Measurements from ENCODE around the gene FOXJ2. TPM values are rescaled to one million over a fixed set of nuclear protein-coding genes. Genes with fewer than 3 reads are reported as not detected.
"Not testable (repeated sequence)": the region's sequence is repeated elsewhere in the genome, so short reads cannot be mapped to it uniquely, and the experiment has no call there.

The FOXJ2 gene
- polyA plus RNA-seq, 1 of the 3 experiments (the other 2 are of a cell fraction): 3.4 TPM

DNA sequence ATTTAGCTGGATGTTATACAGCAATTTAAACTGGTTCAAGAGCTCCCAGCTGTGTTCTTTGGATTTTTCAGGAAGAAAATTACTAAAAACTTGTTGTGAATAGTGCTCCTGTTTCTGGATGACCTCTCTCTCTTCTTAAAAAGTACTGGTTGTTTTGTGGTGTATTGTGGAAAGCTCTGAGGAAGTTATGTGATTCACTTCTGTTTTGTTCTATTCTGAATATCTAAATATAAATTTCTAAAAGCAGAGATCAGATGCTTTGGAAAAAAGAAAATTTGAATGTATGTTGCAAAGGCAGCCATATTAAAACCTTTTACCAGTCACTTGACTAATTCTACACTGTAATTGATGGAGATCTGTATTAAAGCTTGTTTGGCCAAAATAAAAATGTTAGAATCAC lies 37.1 kb downstream of the FOXJ2 start:
- Histone ChIP-seq H2AFZ (ENCODE audit: low read depth) (peak overlapping the region; percentile 42; the same call in 1 of the 2 replicates), H3K9ac (no peak overlapping the region), H3K79me2 (ENCODE audit: insufficient read depth) (no peaks in the 10 kb centered on the region), H3K4me3 (ENCODE audit: low read depth in 2 of 2, low read length in 1 of 2) (no peak overlapping the region), H3K27ac (ENCODE audit: low read depth in 2 of 2, low read length in 1 of 2) (no peak overlapping the region), H3K9me2 (no peaks in the 10 kb centered on the region), H3K27me3 (ENCODE audit: insufficient read depth) (no peaks in the 10 kb centered on the region), H3F3A (replicated peaks; ENCODE audit: insufficient read depth) (peaks cover 12% of the 10 kb centered on the region), H3K4me2 (no peak overlapping the region), H3K36me3 (replicated peaks in 1 of 2; ENCODE audit: control insufficient read depth in 1 of 2, insufficient read depth in 2 of 2, low read length in 1 of 2) (no peaks in the 10 kb centered on the region), H4K20me1 (ENCODE audit: insufficient read depth) (no peaks in the 10 kb centered on the region), H3K4me1 (ENCODE audit: control insufficient read depth in 1 of 2, insufficient read depth in 2 of 2, low read depth in 1 of 2, low read length in 1 of 2) (peaks cover 0 to 6% of the 10 kb centered on the region in 2 experiments; a peak in 1 of 4 replicates), H3K9me3 (no peaks in the 10 kb centered on the region)
- CTCF ChIA-PET: interaction anchor here (1.3 to 2.0 kb wide), 3 partner anchors 9 to 24 kb away, joined by 3 to 8 read pairs (median 3); no protein-coding TSS in a partner anchor
- no peak for DNase-seq
- POLR2A ChIA-PET: no interaction called here
- TF ChIP-seq NFIC (IDR thresholded peaks at IDR 0.05; ENCODE audit: borderline replicate concordance) (no peak), MEF2A (IDR thresholded peaks at IDR 0.05; ENCODE audit: borderline replicate concordance, low read depth) (no peak), JUND (IDR thresholded peaks at IDR 0.05) (no peak), RAD21 (IDR thresholded peaks at IDR 0.05; ENCODE audit: low read length) (no peak)
- TF ChIP-seq, protein P1, sequence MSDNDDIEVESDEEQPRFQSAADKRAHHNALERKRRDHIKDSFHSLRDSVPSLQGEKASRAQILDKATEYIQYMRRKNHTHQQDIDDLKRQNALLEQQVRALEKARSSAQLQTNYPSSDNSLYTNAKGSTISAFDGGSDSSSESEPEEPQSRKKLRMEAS (IDR thresholded peaks at IDR 0.05; ENCODE audit: low read depth): no peak
- TF ChIP-seq, protein P2, sequence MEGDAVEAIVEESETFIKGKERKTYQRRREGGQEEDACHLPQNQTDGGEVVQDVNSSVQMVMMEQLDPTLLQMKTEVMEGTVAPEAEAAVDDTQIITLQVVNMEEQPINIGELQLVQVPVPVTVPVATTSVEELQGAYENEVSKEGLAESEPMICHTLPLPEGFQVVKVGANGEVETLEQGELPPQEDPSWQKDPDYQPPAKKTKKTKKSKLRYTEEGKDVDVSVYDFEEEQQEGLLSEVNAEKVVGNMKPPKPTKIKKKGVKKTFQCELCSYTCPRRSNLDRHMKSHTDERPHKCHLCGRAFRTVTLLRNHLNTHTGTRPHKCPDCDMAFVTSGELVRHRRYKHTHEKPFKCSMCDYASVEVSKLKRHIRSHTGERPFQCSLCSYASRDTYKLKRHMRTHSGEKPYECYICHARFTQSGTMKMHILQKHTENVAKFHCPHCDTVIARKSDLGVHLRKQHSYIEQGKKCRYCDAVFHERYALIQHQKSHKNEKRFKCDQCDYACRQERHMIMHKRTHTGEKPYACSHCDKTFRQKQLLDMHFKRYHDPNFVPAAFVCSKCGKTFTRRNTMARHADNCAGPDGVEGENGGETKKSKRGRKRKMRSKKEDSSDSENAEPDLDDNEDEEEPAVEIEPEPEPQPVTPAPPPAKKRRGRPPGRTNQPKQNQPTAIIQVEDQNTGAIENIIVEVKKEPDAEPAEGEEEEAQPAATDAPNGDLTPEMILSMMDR (IDR thresholded peaks at IDR 0.05): no peak
- TF ChIP-seq, protein P3, sequence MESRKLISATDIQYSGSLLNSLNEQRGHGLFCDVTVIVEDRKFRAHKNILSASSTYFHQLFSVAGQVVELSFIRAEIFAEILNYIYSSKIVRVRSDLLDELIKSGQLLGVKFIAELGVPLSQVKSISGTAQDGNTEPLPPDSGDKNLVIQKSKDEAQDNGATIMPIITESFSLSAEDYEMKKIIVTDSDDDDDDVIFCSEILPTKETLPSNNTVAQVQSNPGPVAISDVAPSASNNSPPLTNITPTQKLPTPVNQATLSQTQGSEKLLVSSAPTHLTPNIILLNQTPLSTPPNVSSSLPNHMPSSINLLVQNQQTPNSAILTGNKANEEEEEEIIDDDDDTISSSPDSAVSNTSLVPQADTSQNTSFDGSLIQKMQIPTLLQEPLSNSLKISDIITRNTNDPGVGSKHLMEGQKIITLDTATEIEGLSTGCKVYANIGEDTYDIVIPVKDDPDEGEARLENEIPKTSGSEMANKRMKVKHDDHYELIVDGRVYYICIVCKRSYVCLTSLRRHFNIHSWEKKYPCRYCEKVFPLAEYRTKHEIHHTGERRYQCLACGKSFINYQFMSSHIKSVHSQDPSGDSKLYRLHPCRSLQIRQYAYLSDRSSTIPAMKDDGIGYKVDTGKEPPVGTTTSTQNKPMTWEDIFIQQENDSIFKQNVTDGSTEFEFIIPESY (IDR thresholded peaks at IDR 0.05; ENCODE audit: borderline replicate concordance, low read depth): no peak
- TF ChIP-seq, protein P4, sequence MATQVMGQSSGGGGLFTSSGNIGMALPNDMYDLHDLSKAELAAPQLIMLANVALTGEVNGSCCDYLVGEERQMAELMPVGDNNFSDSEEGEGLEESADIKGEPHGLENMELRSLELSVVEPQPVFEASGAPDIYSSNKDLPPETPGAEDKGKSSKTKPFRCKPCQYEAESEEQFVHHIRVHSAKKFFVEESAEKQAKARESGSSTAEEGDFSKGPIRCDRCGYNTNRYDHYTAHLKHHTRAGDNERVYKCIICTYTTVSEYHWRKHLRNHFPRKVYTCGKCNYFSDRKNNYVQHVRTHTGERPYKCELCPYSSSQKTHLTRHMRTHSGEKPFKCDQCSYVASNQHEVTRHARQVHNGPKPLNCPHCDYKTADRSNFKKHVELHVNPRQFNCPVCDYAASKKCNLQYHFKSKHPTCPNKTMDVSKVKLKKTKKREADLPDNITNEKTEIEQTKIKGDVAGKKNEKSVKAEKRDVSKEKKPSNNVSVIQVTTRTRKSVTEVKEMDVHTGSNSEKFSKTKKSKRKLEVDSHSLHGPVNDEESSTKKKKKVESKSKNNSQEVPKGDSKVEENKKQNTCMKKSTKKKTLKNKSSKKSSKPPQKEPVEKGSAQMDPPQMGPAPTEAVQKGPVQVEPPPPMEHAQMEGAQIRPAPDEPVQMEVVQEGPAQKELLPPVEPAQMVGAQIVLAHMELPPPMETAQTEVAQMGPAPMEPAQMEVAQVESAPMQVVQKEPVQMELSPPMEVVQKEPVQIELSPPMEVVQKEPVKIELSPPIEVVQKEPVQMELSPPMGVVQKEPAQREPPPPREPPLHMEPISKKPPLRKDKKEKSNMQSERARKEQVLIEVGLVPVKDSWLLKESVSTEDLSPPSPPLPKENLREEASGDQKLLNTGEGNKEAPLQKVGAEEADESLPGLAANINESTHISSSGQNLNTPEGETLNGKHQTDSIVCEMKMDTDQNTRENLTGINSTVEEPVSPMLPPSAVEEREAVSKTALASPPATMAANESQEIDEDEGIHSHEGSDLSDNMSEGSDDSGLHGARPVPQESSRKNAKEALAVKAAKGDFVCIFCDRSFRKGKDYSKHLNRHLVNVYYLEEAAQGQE (IDR thresholded peaks at IDR 0.05; ENCODE audit: low read depth, low read length): no peak

DNA sequence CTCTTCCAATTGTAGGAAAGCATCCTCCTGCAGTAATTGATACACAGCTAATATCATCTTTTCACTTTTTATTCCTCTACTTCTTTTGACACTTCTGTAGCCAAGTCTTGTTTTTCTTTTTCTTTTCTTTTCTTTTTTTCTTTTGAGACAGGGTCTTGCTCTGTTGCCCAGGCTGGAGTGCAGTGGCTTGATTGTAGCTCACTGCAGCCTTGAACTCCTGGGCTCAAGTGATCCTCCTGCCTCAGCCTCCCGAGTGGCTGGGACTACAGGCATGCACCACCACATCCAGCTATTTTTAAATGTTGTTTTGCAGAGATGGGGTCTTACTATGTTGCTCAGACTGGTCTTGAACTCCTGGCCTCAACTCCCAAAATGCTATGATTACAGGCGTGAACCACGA lies 39.3 kb downstream of the FOXJ2 start:
- DNase-seq; H3K27me3 ChIP-seq (ENCODE audit: insufficient read depth); H2AFZ ChIP-seq (ENCODE audit: low read depth); H3K9ac ChIP-seq; H3K9me3 ChIP-seq; H3K27ac ChIP-seq (ENCODE audit: low read depth in 2 of 2, low read length in 1 of 2); H3K36me3 ChIP-seq (replicated peaks in 1 of 2; ENCODE audit: control insufficient read depth in 1 of 2, insufficient read depth in 2 of 2, low read length in 1 of 2); H3F3A ChIP-seq (replicated peaks; ENCODE audit: insufficient read depth); H3K4me3 ChIP-seq (ENCODE audit: low read depth in 2 of 2, low read length in 1 of 2); H3K79me2 ChIP-seq (ENCODE audit: insufficient read depth); POLR2A ChIA-PET; H3K9me2 ChIP-seq; H3K4me1 ChIP-seq (ENCODE audit: control insufficient read depth in 1 of 2, insufficient read depth in 2 of 2, low read depth in 1 of 2, low read length in 1 of 2); H3K4me2 ChIP-seq; H4K20me1 ChIP-seq (ENCODE audit: insufficient read depth): not testable (repeated sequence)
- CTCF ChIA-PET: interaction anchor here (0.6 kb wide), 1 partner anchor 1443 kb away, joined by 4 read pairs; no protein-coding TSS in a partner anchor
- WGBS (ENCODE audit: low lambda C conversion rate): 79% methylated on average over 3 of the region's 3 CpGs

All from SK-N-SH (cell line).